Naive thymus-derived CD4-positive, alpha-beta T cell (primary cell): Measurements from ENCODE around the gene TYMP. TPM values are rescaled to one million over a fixed set of nuclear protein-coding genes. Genes with fewer than 3 reads are reported as not detected.
A peak's percentile ranks its signal among the peaks of the same experiment; 100 is the strongest.

Source experiments
- ATAC-seq: fragments of 150-1000 bp; cut with Tn5 transposase; 2 replicates; pipeline ENCODE4 v1.10.0; 2021; ENCODE audit warnings: mild to moderate bottlenecking, moderate library complexity
- CTCF ChIA-PET: fragments of 350-600 bp; sonication (Branson Sonifier 250); formaldehyde crosslinking; loops from one replicate; lab custom pipeline; 2021; ENCODE audit warnings: antibody characterized with exemption; lab: Charles Lee
- POLR2A ChIA-PET: fragments of 350-600 bp; sonication (Branson Sonifier 250); formaldehyde crosslinking; loops from one replicate; lab custom pipeline; 2021; ENCODE audit warnings: antibody characterized with exemption, inconsistent platforms; lab: Charles Lee
- DNase-seq, 9 donors: peaks; one replicate each; pipeline versions ENCODE4 v3.0.0 to v3.0.0-alpha.2; 2020 to 2022; ENCODE audit warnings: mixed read lengths in 1 of 9
- H3K27ac ChIP-seq: one replicate; pipeline ENCODE4 v1.7.0; 2013; ENCODE audit warnings: mild to moderate bottlenecking, low read depth, low read length, moderate library complexity
- H3K27me3 ChIP-seq, 2 donors: one replicate each; pipeline ENCODE4 v1.7.0; 2013; ENCODE audit warnings: low read length in 2 of 2, mild to moderate bottlenecking in 2 of 2, moderate library complexity in 2 of 2; ENCODE audit not compliant: control insufficient read depth in 2 of 2, insufficient read depth in 2 of 2
- H3K36me3 ChIP-seq, 3 experiments: 1 replicate in 2 of 3; 2 replicates in 1 of 3; pipeline ENCODE4 v1.7.0; 2013; ENCODE audit warnings: low read length in 3 of 3, mild to moderate bottlenecking in 3 of 3, moderate library complexity in 1 of 3; ENCODE audit not compliant: insufficient read depth in 3 of 3, control insufficient read depth in 2 of 3
- H3K4me1 ChIP-seq, 2 donors: one replicate each; pipeline ENCODE4 v1.7.0; 2013; ENCODE audit warnings: low read length in 2 of 2, mild to moderate bottlenecking in 2 of 2, moderate library complexity in 1 of 2; ENCODE audit not compliant: control insufficient read depth in 2 of 2, insufficient read depth in 2 of 2
- H3K4me3 ChIP-seq: 2 replicates; pipeline ENCODE4 v1.7.0; 2013; ENCODE audit warnings: mild to moderate bottlenecking, low read length
- H3K9me3 ChIP-seq, 3 experiments: 1 replicate in 2 of 3; 2 replicates in 1 of 3; pipeline ENCODE4 v1.7.0; 2013; ENCODE audit warnings: low read length in 3 of 3; ENCODE audit not compliant: control insufficient read depth in 2 of 3
- H3K27ac Mint-ChIP-seq, 9 donors: one replicate each; pipeline ENCODE4 v1.8.0; 2020 to 2022; ENCODE audit warnings: mixed read lengths in 9 of 9, mild to moderate bottlenecking in 8 of 9, moderate library complexity in 5 of 9, inconsistent platforms in 2 of 9
- H3K27me3 Mint-ChIP-seq, 5 donors: one replicate each; pipeline ENCODE4 v1.8.0; 2021 to 2022; ENCODE audit warnings: mixed read lengths in 5 of 5, mild to moderate bottlenecking in 1 of 5
- H3K36me3 Mint-ChIP-seq, 5 donors: one replicate each; pipeline ENCODE4 v1.8.0; 2020 to 2022; ENCODE audit warnings: mixed read lengths in 5 of 5, mild to moderate bottlenecking in 3 of 5, inconsistent platforms in 1 of 5
- H3K4me1 Mint-ChIP-seq, 7 donors: one replicate each; pipeline ENCODE4 v1.8.0; 2020 to 2022; ENCODE audit warnings: mixed read lengths in 7 of 7, mild to moderate bottlenecking in 3 of 7, inconsistent platforms in 1 of 7
- H3K4me3 Mint-ChIP-seq, 10 donors: one replicate each; pipeline ENCODE4 v1.8.0; 2020 to 2022; ENCODE audit warnings: mild to moderate bottlenecking in 10 of 10, mixed read lengths in 10 of 10, moderate library complexity in 6 of 10, inconsistent platforms in 2 of 10
- H3K9me3 Mint-ChIP-seq, 11 donors: one replicate each; pipeline ENCODE4 v1.8.0; 2020 to 2022; ENCODE audit warnings: mixed read lengths in 11 of 11, mild to moderate bottlenecking in 4 of 11, inconsistent platforms in 1 of 11, moderate library complexity in 1 of 11
- intact Hi-C, 2 donors: fragments of 100-400 bp; cut with micrococcal nuclease; formaldehyde crosslinking; loops; one replicate each; pipeline ENCODE4 v1.15.1; 2023
- polyA plus RNA-seq, 2 donors: library from polyadenylated mRNA; unstranded; fragments of 300-500 nt; fragmentation: Illumina TruSeq; gene quantifications; one replicate each; pipeline ENCODE4 v1.2.3, GENCODE V29; 2021
- total RNA-seq, 6 experiments: library from RNA in 5 of 6; stranded (reverse) in 5 of 6; gene quantifications; 1 replicate in 5 of 6; 2 replicates in 1 of 6; pipeline ENCODE4 v1.2.3 and lab custom pipeline; 2021 to 2026

The TYMP gene
- total and polyA plus RNA-seq, 7 experiments from 2014 or later = 2.7 to 161 (median 7.9) TPM

GRCh38 chr22:50505276-50505775, 24.5 kb downstream of the TYMP start:
- peak overlapping the region in 1 of 10 donors; percentile 96 for H3K4me3 Mint-ChIP-seq

DNA sequence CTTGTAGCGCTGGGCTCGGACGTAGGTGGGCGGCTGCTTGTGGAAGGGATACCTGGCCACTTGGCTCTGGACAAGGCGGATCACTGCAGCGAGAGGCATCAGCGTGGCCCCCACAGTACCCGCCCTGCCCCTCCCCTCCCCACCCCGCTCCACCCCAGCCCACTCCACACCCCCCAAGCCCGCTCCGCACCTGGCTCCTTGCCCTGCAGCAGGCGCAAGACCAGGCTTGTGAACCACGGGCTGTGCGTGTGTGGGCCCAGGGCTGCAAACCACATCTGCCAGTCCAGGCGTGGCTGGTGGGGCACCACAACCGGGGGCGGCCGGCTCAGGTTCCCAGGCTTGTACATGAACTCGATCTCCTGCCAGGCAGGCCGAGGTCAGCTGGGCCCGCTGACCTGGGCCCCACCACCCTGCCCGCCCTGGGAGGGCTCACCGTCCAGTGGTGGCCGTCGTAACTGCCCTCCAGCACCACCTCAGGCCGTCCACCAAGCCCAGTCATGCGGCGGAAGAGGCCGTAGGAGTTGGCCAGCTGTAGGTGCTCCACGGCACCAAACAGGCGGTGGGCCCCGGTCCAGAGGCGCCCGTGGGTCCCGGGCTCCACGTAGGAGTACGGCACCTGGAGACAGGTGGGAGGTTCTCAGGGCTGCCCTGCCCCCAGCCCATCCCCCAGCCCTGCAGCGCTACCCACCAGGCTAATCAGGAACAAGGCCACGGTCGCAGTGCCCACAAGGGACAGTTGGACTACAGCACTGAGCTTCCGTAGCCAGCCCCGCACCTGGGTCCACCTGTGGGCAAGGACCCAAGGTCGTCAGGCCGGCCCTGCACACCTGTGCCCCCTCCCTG, 25.2 kb downstream of the TYMP start:
- Mint-ChIP-seq H3K27ac (no peak overlapping the region), H3K27me3 (no peaks in the 10 kb centered on the region), H3K9me3 (no peaks in the 10 kb centered on the region), H3K4me1 (peaks cover 11 to 20% (median 12%) of the 10 kb centered on the region in 7 donors), H3K36me3 (peaks cover 0 to 7% (median 0%) of the 10 kb centered on the region in 5 donors), H3K4me3 (peak overlapping the region in 1 of 10 donors; percentile 96)
- CTCF ChIA-PET = no interaction called here
- Histone ChIP-seq H3K9me3 (no peaks in the 10 kb centered on the region), H3K27ac (no peak overlapping the region), H3K27me3 (no peaks in the 10 kb centered on the region), H3K4me1 (peaks cover 19 to 26% of the 10 kb centered on the region in 2 donors), H3K4me3 (no peak overlapping the region), H3K36me3 (peaks cover 0 to 40% (median 7%) of the 10 kb centered on the region in 3 experiments)
- DNase-seq (no peak), ATAC-seq (no peak)
- intact Hi-C loops = loop anchor here in 1 of 2 donors (10.0 kb wide), 1 partner anchor 230 kb away; the partner anchor contains the start of gene MAPK11
- POLR2A ChIA-PET = interaction anchor here (0.6 to 6.2 kb wide), 5 partner anchors 23 to 124 kb away, joined by 3 to 116 read pairs (median 3); partner anchors contain the start of genes ADM2, SCO2 and TYMP

More at GRCh38 chr22:50505276-50505775, 24.5 kb downstream of the TYMP start:
- DNase-seq = no peak
- H3K36me3 ChIP-seq = peaks cover 0 to 40% (median 7%) of the 10 kb centered on the region in 3 experiments
- Mint-ChIP-seq H3K27me3 (no peaks in the 10 kb centered on the region), H3K36me3 (peaks cover 0 to 7% (median 0%) of the 10 kb centered on the region in 5 donors), H3K27ac (no peak overlapping the region), H3K4me1 (peaks cover 12 to 22% (median 16%) of the 10 kb centered on the region in 7 donors), H3K9me3 (no peaks in the 10 kb centered on the region)
- H3K9me3 ChIP-seq = no peaks in the 10 kb centered on the region
- CTCF ChIA-PET = interaction anchor here (1.0 kb wide), 1 partner anchor 17 kb away, joined by 3 read pairs; no protein-coding TSS in a partner anchor
- peaks cover 19 to 26% of the 10 kb centered on the region in 2 donors for H3K4me1 ChIP-seq
- no peak for ATAC-seq
- intact Hi-C loops = loop anchor here in 1 of 2 donors (10.0 kb wide), 1 partner anchor 231 kb away; the partner anchor contains the start of gene MAPK11
- no peak overlapping the region for H3K4me3 ChIP-seq
- POLR2A ChIA-PET = interaction anchor here (0.6 to 6.2 kb wide), 4 partner anchors 22 to 115 kb away, joined by 3 to 116 read pairs (median 4); partner anchors contain the start of genes SCO2 and TYMP
- H3K27ac ChIP-seq = no peak overlapping the region
- H3K27me3 ChIP-seq = no peaks in the 10 kb centered on the region

DNA sequence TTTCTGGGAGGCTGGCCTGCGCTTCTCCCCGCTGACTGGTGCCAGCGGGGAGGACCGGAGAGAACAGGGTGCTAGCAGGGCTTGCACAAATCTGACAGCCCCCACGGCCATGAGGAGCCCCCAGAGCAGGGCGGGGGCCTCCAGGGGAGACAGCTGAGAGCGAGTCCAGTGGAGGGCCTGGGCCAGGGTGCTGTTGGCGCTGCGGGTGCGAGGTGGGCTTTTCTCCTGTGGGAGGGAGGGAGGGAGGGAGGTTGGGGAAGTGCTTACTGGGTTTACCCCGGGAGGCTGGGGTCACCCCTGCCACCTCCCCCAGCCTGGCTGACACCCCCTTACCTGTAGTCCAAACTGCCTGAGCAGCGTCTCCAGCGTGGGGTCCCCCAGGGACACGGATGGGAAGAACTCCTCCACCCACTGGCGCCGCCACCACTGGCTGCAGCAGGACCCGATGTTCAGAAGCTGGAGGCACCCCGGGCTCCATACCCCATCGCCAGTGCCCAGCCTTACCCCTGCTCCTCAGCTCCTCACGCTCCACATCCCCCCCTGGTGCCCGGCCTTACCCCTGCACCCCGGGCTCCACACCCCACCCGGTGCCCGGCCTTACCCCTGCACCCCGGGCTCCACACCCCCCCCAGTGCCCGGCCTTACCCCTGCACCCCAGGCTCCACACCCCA, 26.2 kb downstream of the TYMP start:
- CTCF ChIA-PET = interaction anchor here (0.6 kb wide), 1 partner anchor 116 kb away, joined by 4 read pairs; no protein-coding TSS in a partner anchor
- Histone ChIP-seq H3K36me3 (peaks cover 0 to 40% (median 7%) of the 10 kb centered on the region in 3 experiments), H3K27me3 (no peaks in the 10 kb centered on the region), H3K9me3 (no peaks in the 10 kb centered on the region), H3K27ac (no peak overlapping the region), H3K4me3 (no peak overlapping the region), H3K4me1 (peaks cover 11 to 17% of the 10 kb centered on the region in 2 donors)
- Mint-ChIP-seq H3K36me3 (peaks cover 0 to 7% (median 0%) of the 10 kb centered on the region in 5 donors), H3K27me3 (no peaks in the 10 kb centered on the region), H3K27ac (no peak overlapping the region), H3K9me3 (no peaks in the 10 kb centered on the region), H3K4me1 (peaks cover 1 to 13% (median 6%) of the 10 kb centered on the region in 7 donors), H3K4me3 (no peak overlapping the region)
- POLR2A ChIA-PET = interaction anchor here (0.9 to 1.5 kb wide), 3 partner anchors 22 to 117 kb away, joined by 3 read pairs; partner anchors contain the start of gene ADM2
- intact Hi-C loops = loop anchor here in 1 of 2 donors (10.0 kb wide), 1 partner anchor 229 kb away; the partner anchor contains the start of gene MAPK11
- ATAC-seq = no peak
- no peak for DNase-seq

- CTCF ChIA-PET = no interaction called here
- Histone ChIP-seq H3K27me3 (no peaks in the 10 kb centered on the region), H3K9me3 (no peaks in the 10 kb centered on the region), H3K36me3 (peaks cover 0 to 38% (median 7%) of the 10 kb centered on the region in 3 experiments), H3K27ac (no peak overlapping the region), H3K4me3 (no peak overlapping the region), H3K4me1 (peaks cover 10 to 16% of the 10 kb centered on the region in 2 donors)
- Mint-ChIP-seq H3K9me3 (no peaks in the 10 kb centered on the region), H3K36me3 (peaks cover 0 to 5% (median 0%) of the 10 kb centered on the region in 5 donors), H3K4me3 (no peak overlapping the region), H3K4me1 (peaks cover 4 to 16% (median 7%) of the 10 kb centered on the region in 7 donors), H3K27me3 (peaks cover 0 to 3% (median 0%) of the 10 kb centered on the region in 5 donors), H3K27ac (no peak overlapping the region)
- POLR2A ChIA-PET = interaction anchor here (1.4 to 1.5 kb wide), 2 partner anchors 21 to 32 kb away, joined by 3 read pairs; partner anchors contain the start of gene ADM2
- ATAC-seq (no peak), DNase-seq (no peak)
- intact Hi-C loops = loop anchor here in 1 of 2 donors (10.0 kb wide), 1 partner anchor 228 kb away; the partner anchor contains the start of gene MAPK11
Observed at GRCh38 chr22:50502628-50503474, 27.0 kb downstream of the TYMP start.

- ChIA-PET POLR2A (interaction anchor here (1.4 kb wide), 1 partner anchor 31 kb away, joined by 3 read pairs; no protein-coding TSS in a partner anchor), CTCF (interaction anchor here (0.5 kb wide), 1 partner anchor 121 kb away, joined by 3 read pairs; no protein-coding TSS in a partner anchor)
- Histone ChIP-seq H3K4me3 (no peak overlapping the region), H3K4me1 (peaks cover 10 to 16% of the 10 kb centered on the region in 2 donors), H3K27me3 (no peaks in the 10 kb centered on the region), H3K27ac (no peak overlapping the region), H3K36me3 (peaks cover 0 to 34% (median 7%) of the 10 kb centered on the region in 3 experiments), H3K9me3 (no peaks in the 10 kb centered on the region)
- intact Hi-C loops = loop anchor here in 1 of 2 donors (10.0 kb wide), 1 partner anchor 227 kb away; the partner anchor contains the start of gene MAPK11
- no peaks in the 10 kb centered on the region for H3K9me3 Mint-ChIP-seq
- peaks cover 0 to 5% (median 0%) of the 10 kb centered on the region in 5 donors for H3K27me3 Mint-ChIP-seq
- peaks cover 0 to 3% (median 0%) of the 10 kb centered on the region in 5 donors for H3K36me3 Mint-ChIP-seq
- H3K4me1 Mint-ChIP-seq = peaks cover 4 to 16% (median 7%) of the 10 kb centered on the region in 7 donors
- H3K4me3 Mint-ChIP-seq = no peak overlapping the region
- no peak for ATAC-seq
- H3K27ac Mint-ChIP-seq = no peak overlapping the region
- DNase-seq = no peak
Observed at GRCh38 chr22:50502096-50502495, 27.7 kb downstream of the TYMP start.
